GM23338 (cell line): ENCODE measurements around the gene STEAP3. TPM values are rescaled to one million over a fixed set of nuclear protein-coding genes. Genes with fewer than 3 reads are reported as not detected.

Experiments used
- ATAC-seq: fragments of 200-7000 bp; cut with Tn5 transposase; 3 replicates; pipeline ENCODE4 v1.9.1; 2020
- DNase-seq: peaks from one replicate; pipeline ENCODE4 v3.0.0-alpha.2; 2015; ENCODE audit warnings: low spot score
- H2AFZ ChIP-seq: fragments of 200-600 bp; sonication (generic); 2 replicates; pipeline ENCODE4 v1.8.0; 2016; ENCODE audit warnings: antibody characterized with exemption, mild to moderate bottlenecking, moderate library complexity
- H3F3A ChIP-seq: fragments of 200-600 bp; sonication (generic); replicated peaks from 2 replicates; pipeline ENCODE4 v1.8.0; 2017; ENCODE audit warnings: antibody characterized with exemption, mixed run types, low read depth
- H3K27ac ChIP-seq: fragments of 200-600 bp; sonication (generic); 2 replicates; pipeline ENCODE4 v1.6.1; 2016; ENCODE audit warnings: low read depth
- H3K27me3 ChIP-seq: fragments of 200-600 bp; sonication (generic); 2 replicates; pipeline ENCODE4 v1.8.0; 2016; ENCODE audit warnings: mild to moderate bottlenecking, mixed run types, moderate library complexity; ENCODE audit not compliant: insufficient read depth
- H3K36me3 ChIP-seq: fragments of 200-600 bp; sonication (generic); 2 replicates; pipeline ENCODE4 v1.8.0; 2016; ENCODE audit warnings: mild to moderate bottlenecking; ENCODE audit not compliant: insufficient read depth
- H3K4me1 ChIP-seq: fragments of 200-600 bp; sonication (generic); 2 replicates; pipeline ENCODE4 v1.8.0; 2016; ENCODE audit warnings: mild to moderate bottlenecking, moderate library complexity; ENCODE audit not compliant: insufficient read depth
- H3K4me2 ChIP-seq: fragments of 200-600 bp; sonication (generic); 2 replicates; pipeline ENCODE4 v1.7.1; 2017; ENCODE audit warnings: mixed run types
- H3K4me3 ChIP-seq: fragments of 200-600 bp; sonication (generic); 2 replicates; pipeline ENCODE4 v1.6.1; 2016; ENCODE audit warnings: mixed run types
- H3K79me2 ChIP-seq: fragments of 200-600 bp; sonication (generic); replicated peaks from 2 replicates; pipeline ENCODE4 v1.8.0; 2017; ENCODE audit warnings: mild to moderate bottlenecking; ENCODE audit not compliant: insufficient read depth
- H3K9me2 ChIP-seq: fragments of 200-600 bp; sonication (generic); 2 replicates; pipeline ENCODE4 v1.8.0; 2017; ENCODE audit not compliant: insufficient read depth
- H4K20me1 ChIP-seq: fragments of 200-600 bp; sonication (generic); replicated peaks from 2 replicates; pipeline ENCODE4 v1.8.0; 2017; ENCODE audit warnings: mild to moderate bottlenecking; ENCODE audit not compliant: insufficient read depth
- H3K27ac Mint-ChIP-seq: 2 replicates; pipeline ENCODE4 v1.8.0; 2020; ENCODE audit warnings: inconsistent platforms, mild to moderate bottlenecking, moderate library complexity, mixed read lengths
- H3K27me3 Mint-ChIP-seq: 3 replicates; pipeline ENCODE4 v1.8.0; 2022; ENCODE audit warnings: low read depth, mild to moderate bottlenecking, moderate library complexity, mixed read lengths, inconsistent platforms; ENCODE audit not compliant: insufficient read depth, poor library complexity
- H3K36me3 Mint-ChIP-seq: 3 replicates; pipeline ENCODE4 v1.8.0; 2021; ENCODE audit warnings: low read depth, mild to moderate bottlenecking, inconsistent platforms, moderate library complexity, mixed read lengths
- H3K4me1 Mint-ChIP-seq: 3 replicates; pipeline ENCODE4 v1.8.0; 2020; ENCODE audit warnings: mild to moderate bottlenecking, inconsistent platforms, mixed read lengths
- H3K4me3 Mint-ChIP-seq: 3 replicates; pipeline ENCODE4 v1.8.0; 2021; ENCODE audit warnings: moderate library complexity, mild to moderate bottlenecking, inconsistent platforms, mixed read lengths
- H3K9me3 Mint-ChIP-seq: 3 replicates; pipeline ENCODE4 v1.8.0; 2020; ENCODE audit warnings: moderate library complexity, mild to moderate bottlenecking, inconsistent platforms, mixed read lengths
- ETS1 ChIP-seq: IDR thresholded peaks from 2 replicates; pipeline ENCODE4 v1.6.1; 2016; ENCODE audit warnings: antibody characterized with exemption
- EZH2 ChIP-seq: fragments of 200-600 bp; sonication (generic); IDR thresholded peaks from one replicate; pipeline ENCODE4 v1.8.0; 2017; ENCODE audit warnings: antibody characterized with exemption, mild to moderate bottlenecking, low read depth; ENCODE audit not compliant: unreplicated experiment
- EZH2phosphoT487 ChIP-seq: fragments of 200-600 bp; sonication (generic); IDR thresholded peaks from one replicate; pipeline ENCODE4 v1.8.1; 2018; ENCODE audit warnings: antibody characterized with exemption; ENCODE audit not compliant: unreplicated experiment
- JUNB ChIP-seq: IDR thresholded peaks from one replicate; pipeline ENCODE4 v1.6.1; 2016; ENCODE audit warnings: antibody characterized with exemption; ENCODE audit not compliant: unreplicated experiment
- NANOG ChIP-seq: IDR thresholded peaks from 2 replicates; pipeline ENCODE4 v1.6.1; 2016; ENCODE audit warnings: antibody characterized with exemption, borderline replicate concordance
- REST ChIP-seq: IDR thresholded peaks from one replicate; pipeline ENCODE4 v1.6.1; 2018; ENCODE audit warnings: antibody characterized with exemption; ENCODE audit not compliant: unreplicated experiment
- ZNF114 ChIP-seq: fragments of 250-450 bp; sonication (Bioruptor Pico); IDR thresholded peaks from 2 replicates; pipeline ENCODE4 v1.5.0; 2020; ENCODE audit warnings: mild to moderate bottlenecking, moderate library complexity
- ZNF331 ChIP-seq: fragments of 250-450 bp; sonication (Bioruptor Pico); IDR thresholded peaks from 2 replicates; pipeline ENCODE4 v1.5.0; 2020; ENCODE audit warnings: low read depth, mild to moderate bottlenecking, moderate library complexity
- polyA plus RNA-seq: library from polyadenylated mRNA; unstranded; fragments of >200 nt; fragmentation: Nextera tagmentation; extraction: Ambion mirVana; gene quantifications from 2 replicates; pipeline ENCODE4 v1.2.1, GENCODE V29; 2016
- total RNA-seq: library from RNA; depleted of rRNA; stranded (reverse); fragments of >200 nt; shearing (Covaris generic); gene quantifications from 2 replicates; pipeline ENCODE4 v1.2.3, GENCODE V29; 2014

STEAP3 gene
- total and polyA plus RNA-seq, 2 experiments from 2014 or later, result 8.6 to 27.3 TPM

- Mint-ChIP-seq H3K27me3 (peaks cover 11% of the 10 kb centered on the region), H3K4me3 (no peak overlapping the region), H3K36me3 (peaks cover 34% of the 10 kb centered on the region), H3K9me3 (no peaks in the 10 kb centered on the region), H3K4me1 (peaks cover 57% of the 10 kb centered on the region), H3K27ac (peak overlapping the region; percentile 59; the same call in 1 of the 2 replicates)
- Histone ChIP-seq H3K4me2 (peak overlapping the region; percentile 55; the same call in 1 of the 2 replicates), H3F3A (peaks cover 6% of the 10 kb centered on the region; the same call in 1 of the 2 replicates), H2AFZ (no peak overlapping the region), H3K9me2 (no peaks in the 10 kb centered on the region), H3K36me3 (peaks cover 5% of the 10 kb centered on the region; the same call in 1 of the 2 replicates), H3K79me2 (no peaks in the 10 kb centered on the region), H3K4me3 (no peak overlapping the region), H3K4me1 (peaks cover 43% of the 10 kb centered on the region), H3K27me3 (no peaks in the 10 kb centered on the region), H3K27ac (no peak overlapping the region), H4K20me1 (no peaks in the 10 kb centered on the region)
- DNase-seq (no peak), ATAC-seq (no peak)
- TF ChIP-seq REST (no peak), ZNF114 (CRISPR knock-in tag) (no peak), EZH2 (no peak), ETS1 (no peak), JUNB (no peak)
These were observed 33.6 kb downstream of the STEAP3 start for GRCh38 chr2:119257198-119257597.

GRCh38 chr2:119259296-119259860, 35.7 kb downstream of the STEAP3 start:
- H3K4me2 ChIP-seq, result 0 out of 2 replicates have a peak overlapping the region, but pooled peaks have one; percentile 55
- peak overlapping the region; percentile 58; the same call in 1 of the 2 replicates for H3K27ac Mint-ChIP-seq

More at GRCh38 chr2:119259296-119259860, 35.7 kb downstream of the STEAP3 start:
- peaks cover 8% of the 10 kb centered on the region for H3K27me3 Mint-ChIP-seq
- ATAC-seq (peak; percentile 36), DNase-seq (peak; percentile 34)
- peaks cover 29% of the 10 kb centered on the region for H3K36me3 Mint-ChIP-seq
- no peak overlapping the region for H3K4me3 Mint-ChIP-seq
- no peaks in the 10 kb centered on the region for H3K9me3 Mint-ChIP-seq
- Histone ChIP-seq H3K27ac (peak overlapping the region; percentile 63; the same call in 1 of the 2 replicates), H2AFZ (no peak overlapping the region), H3K9me2 (no peaks in the 10 kb centered on the region), H4K20me1 (no peaks in the 10 kb centered on the region), H3F3A (peaks cover 6% of the 10 kb centered on the region; the same call in 1 of the 2 replicates), H3K4me1 (peaks cover 43% of the 10 kb centered on the region), H3K79me2 (no peaks in the 10 kb centered on the region), H3K4me3 (no peak overlapping the region), H3K36me3 (no peaks in the 10 kb centered on the region; the same call in 1 of the 2 replicates), H3K27me3 (no peaks in the 10 kb centered on the region)
- peaks cover 56% of the 10 kb centered on the region for H3K4me1 Mint-ChIP-seq
- TF ChIP-seq EZH2phosphoT487 (no peak), JUNB (no peak), ZNF114 (CRISPR knock-in tag) (no peak), NANOG (no peak), ZNF331 (CRISPR knock-in tag) (no peak), REST (no peak)
